HG02571 (cell line): ENCODE data around the gene SSTR5.
"Not testable (repeated sequence)": the region's sequence is repeated elsewhere in the genome, so short reads cannot be mapped to it uniquely, and the experiment has no call there.

Experiments used
- ATAC-seq: cut with Tn5 transposase; IDR thresholded peaks from one replicate; pipeline ENCODE4 v1.9.1; 2021; ENCODE audit warnings: mild to moderate bottlenecking, moderate library complexity; ENCODE audit not compliant: unreplicated experiment

Gene SSTR5

DNA sequence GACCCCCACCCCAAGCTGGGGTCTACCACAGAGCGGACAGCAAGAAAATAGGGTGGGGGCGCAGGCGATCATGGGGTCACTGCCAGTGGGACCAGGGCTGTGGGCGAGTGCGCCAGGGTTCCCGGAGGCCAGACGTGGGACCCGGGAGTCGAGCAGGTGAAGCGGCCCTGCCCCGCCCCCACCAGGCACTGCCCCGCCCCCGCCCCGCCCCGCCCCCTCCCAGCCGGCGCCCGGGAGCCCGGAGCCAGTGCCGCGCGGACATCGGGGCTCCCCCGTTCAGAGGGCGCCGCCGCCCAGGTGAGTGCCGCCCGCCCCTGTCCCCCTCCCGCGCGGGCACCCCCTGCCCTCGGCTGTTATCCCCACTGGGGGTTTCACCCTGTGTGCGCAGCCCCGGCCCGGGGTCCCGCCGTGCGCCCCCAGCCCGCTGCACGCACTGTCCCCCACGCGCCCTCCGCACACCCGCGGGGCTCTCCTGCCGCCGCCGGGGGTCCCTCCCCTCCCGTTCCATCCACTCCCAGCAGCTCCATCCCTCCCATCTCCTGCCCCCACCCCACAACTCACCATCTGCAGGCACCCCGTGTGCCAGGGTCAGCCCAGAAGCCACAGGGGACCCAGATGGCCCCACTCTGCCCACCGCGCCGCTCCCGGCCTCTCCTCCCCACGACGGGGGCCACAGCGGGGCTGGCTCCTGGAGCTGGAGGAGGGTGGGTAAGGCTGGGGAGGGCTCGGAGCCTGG is at the start of gene SSTR5:
SSTR5 (plus strand) TSS at position 222 of the 736 bp plus-strand sequence. CDS start 6,122 bp downstream, outside the sequence.
- ATAC-seq = no peak

GRCh38 chr16:1024138-1024537 is 48.4 kb upstream of the SSTR5 start:
- ATAC-seq = no peak

GRCh38 chr16:1025183-1025809 is 47.3 kb upstream of the SSTR5 start:
- ATAC-seq = not testable (repeated sequence)

- ATAC-seq = no peak
Observed at GRCh38 chr16:1026057-1026783, 46.3 kb upstream of the SSTR5 start.

GRCh38 chr16:1026784-1027500 is 45.6 kb upstream of the SSTR5 start:
- no peak for ATAC-seq

GRCh38 chr16:1027501-1027815 is 45.1 kb upstream of the SSTR5 start:
- ATAC-seq = no peak

GRCh38 chr16:1028056-1028455 is 44.5 kb upstream of the SSTR5 start:
- ATAC-seq = no peak

- no peak for ATAC-seq
Observed at GRCh38 chr16:1028524-1029258, 43.9 kb upstream of the SSTR5 start.

DNA sequence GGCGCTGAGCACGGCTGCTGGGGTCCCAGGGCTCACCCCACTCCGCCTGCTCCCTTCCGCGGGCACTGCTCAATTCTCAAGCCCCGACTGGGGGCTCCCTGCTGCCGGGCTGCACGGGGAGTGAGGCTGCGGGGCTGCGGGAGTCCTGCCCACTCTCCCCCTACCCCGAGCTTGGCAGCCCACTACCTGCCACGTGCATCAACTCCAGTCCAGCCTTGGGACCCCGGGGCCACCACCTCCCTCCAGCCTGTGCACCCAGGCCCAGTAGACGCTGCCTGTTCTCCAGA is 43.3 kb upstream of the SSTR5 start:
- ATAC-seq = no peak

GRCh38 chr16:1030473-1030901 is 42.1 kb upstream of the SSTR5 start:
- ATAC-seq = no peak

DNA sequence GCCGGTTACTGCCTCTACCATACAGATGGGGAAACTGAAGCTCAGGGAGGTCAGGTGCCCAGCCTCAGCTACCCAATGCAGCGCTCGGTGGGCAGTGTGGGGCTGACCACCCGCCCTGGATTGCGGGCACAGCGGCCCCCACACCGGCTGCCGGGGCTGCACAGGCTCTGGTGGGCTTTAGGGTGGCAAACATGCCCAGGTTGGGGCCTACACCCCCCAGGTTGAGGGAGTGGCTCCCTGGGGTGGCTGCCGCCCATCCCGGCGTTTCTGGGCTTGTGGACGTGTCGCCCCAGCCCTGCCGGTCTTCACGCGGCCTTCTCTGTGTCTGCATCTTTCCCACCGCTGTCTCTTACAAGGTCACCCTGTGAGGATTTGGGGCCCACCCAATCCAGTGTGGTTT is 40.9 kb upstream of the SSTR5 start:
- no peak for ATAC-seq

DNA sequence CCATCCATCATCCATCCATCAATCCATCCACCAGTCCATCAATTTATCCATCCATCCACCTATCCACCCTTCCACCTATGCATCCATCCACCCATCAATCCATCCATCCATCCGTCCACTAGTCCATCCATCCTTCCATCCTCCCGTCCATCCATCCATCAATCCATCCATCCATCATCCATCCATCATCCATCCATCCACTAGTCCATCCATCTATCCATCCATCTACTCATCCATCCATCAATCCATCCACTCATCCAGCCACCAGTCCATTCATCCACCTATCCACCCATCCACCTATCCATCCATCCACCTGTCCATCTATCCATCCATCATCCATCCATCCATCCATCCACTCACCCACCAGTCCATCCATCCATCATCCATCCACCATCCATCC is 39.9 kb upstream of the SSTR5 start:
- no peak for ATAC-seq

DNA sequence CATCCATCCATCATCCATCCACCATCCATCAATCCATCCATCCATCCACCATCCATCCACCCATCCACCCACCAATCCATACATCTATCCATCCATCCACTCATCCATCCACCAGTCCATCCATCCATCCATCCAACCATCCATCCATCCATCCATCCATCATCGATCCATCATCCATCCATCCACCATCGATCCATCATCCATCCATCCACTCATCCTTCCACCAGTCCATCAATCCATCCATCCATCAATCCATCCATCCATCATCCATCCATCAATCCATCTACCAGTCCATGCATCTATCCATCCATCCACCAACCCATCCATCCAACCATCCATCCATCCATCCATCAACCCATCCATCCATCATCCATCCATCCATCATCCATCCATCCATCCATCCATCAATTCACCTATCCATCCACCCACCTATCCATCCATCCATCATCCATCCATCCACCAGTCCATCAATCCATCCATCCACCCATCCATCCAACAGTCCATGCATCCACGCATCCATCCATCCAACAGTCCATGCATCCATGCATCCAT is 39.3 kb upstream of the SSTR5 start:
- ATAC-seq = no peak

GRCh38 chr16:1034230-1035065 is 38.1 kb upstream of the SSTR5 start:
- ATAC-seq = no peak

DNA sequence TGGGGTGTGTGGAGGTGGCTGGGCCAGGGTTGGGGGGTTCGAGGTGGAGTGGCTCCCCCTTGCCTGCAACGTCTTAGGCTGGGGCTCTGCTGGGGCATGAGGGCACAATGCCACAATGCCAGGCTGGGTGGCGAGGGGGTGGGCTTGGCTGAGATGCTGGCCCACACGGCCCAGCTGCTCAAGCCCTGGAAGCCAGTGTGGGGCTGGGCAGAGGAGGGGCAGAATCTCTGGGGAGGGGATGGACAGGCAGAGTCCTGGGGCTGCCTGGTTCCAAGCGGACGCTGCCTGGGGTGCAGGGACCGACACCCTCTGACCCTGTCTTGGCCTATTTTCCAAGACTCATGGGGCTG is 37.5 kb upstream of the SSTR5 start:
- no peak for ATAC-seq

- no peak for ATAC-seq
Observed at GRCh38 chr16:1036166-1036565, 36.4 kb upstream of the SSTR5 start.

DNA sequence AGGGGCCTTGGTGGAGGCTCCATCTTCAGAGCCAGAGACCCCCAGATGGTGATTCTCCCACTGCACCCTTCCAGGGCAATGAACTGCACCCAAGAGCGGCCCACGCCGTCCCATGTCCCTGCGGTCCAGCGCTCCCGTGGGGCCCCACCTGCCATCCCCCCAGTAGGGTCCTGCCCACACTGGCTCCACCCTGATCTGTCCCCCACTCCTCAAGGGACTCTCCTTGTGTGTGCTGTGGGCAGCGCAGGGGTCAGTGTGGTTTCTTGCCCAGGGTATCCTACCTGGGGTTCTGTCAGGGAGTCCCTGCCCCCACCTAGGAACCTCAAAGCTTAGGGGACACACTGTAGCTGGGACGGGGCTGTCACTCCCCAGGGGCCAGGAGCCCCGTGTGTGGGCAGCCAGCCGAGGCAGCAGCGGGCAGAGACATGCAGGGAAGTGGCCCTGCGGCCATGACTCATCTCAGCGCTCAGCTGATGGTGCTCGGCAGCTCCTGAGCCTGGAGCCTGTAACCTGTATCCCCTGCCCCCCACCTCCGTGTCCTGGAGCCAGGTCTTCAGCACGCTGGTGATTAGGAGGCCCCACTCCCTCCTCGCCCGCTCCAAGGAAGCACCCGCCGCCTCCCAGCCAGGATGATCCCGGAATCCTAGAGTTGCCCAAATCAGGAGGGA is 35.7 kb upstream of the SSTR5 start:
- no peak for ATAC-seq

DNA sequence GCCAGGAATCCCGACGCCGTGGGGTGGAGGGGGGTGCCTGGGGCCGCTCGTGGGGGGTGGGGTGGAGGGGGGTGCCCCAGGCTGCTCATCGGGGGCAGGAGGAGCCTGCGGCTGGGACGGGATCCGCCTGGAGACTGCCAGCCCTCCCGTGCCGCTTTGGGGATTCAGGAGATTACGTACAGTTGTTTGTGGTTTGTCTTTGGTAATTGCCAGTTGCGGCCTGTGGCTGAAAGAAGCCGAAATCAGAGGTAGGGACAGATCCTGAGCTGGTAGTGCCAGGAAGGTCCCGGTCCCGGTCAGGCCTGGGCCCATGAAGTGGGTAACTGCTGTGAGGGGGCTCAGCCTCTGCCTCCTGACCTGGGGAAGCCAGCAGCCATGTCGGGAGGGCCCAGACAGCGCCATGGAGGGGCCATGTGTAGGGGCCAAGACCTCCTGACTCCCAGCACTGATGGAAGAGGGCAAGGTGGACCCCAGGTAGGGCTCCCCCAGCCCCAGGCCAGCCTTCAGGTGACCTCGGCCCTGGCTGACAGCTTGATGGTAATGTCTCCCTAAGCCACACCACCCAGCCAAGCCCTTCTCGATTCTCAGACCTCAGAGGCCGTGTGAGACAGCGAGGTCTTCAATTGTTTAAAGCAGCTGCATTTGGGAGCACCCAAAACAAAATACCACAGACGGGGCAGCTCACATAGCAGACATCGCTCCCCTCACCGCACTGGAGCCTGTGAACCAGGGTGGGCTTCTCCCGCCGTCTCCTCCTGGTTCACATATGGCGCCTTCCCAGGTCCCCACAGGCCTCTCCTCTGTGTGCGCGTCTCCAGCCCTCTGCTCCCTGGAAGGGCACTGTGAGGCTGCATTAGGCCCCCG is 34.9 kb upstream of the SSTR5 start:
- ATAC-seq = no peak
